ENCODE measurements around the gene ELL2.

DNA sequence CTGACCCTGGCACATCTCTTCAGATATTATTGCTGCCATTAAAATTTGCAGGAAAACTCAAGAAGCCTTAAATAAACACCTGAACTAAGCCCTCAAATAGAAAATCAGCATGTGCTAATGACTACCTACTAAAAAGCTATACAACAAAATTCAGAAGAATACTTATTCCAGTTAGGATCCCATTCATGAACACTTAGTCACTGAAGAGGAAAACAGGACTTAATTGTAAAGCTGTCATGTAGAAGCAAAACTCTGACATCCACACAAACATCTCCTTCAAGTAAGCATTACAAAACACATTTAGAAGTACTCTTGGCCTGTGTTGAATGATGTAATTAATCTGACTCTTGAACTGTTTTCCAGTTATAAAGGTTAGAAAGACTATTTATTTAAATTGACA, 19.9 kb downstream of the ELL2 start:
- TF ChIP-seq, protein P1, sequence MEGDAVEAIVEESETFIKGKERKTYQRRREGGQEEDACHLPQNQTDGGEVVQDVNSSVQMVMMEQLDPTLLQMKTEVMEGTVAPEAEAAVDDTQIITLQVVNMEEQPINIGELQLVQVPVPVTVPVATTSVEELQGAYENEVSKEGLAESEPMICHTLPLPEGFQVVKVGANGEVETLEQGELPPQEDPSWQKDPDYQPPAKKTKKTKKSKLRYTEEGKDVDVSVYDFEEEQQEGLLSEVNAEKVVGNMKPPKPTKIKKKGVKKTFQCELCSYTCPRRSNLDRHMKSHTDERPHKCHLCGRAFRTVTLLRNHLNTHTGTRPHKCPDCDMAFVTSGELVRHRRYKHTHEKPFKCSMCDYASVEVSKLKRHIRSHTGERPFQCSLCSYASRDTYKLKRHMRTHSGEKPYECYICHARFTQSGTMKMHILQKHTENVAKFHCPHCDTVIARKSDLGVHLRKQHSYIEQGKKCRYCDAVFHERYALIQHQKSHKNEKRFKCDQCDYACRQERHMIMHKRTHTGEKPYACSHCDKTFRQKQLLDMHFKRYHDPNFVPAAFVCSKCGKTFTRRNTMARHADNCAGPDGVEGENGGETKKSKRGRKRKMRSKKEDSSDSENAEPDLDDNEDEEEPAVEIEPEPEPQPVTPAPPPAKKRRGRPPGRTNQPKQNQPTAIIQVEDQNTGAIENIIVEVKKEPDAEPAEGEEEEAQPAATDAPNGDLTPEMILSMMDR (IDR thresholded peaks at IDR 0.05), result no peak
- no peak for TF ChIP-seq YY1 (IDR thresholded peaks at IDR 0.05; ENCODE audit: low read depth)
- no peak for TF ChIP-seq SMC3 (IDR thresholded peaks at IDR 0.05; ENCODE audit: low read depth, low read length)
- no peak for TF ChIP-seq EP300 (IDR thresholded peaks at IDR 0.05; ENCODE audit: borderline replicate concordance in 1 of 2, low read depth in 1 of 2, low read length in 1 of 2)
- TF ChIP-seq, protein P2, sequence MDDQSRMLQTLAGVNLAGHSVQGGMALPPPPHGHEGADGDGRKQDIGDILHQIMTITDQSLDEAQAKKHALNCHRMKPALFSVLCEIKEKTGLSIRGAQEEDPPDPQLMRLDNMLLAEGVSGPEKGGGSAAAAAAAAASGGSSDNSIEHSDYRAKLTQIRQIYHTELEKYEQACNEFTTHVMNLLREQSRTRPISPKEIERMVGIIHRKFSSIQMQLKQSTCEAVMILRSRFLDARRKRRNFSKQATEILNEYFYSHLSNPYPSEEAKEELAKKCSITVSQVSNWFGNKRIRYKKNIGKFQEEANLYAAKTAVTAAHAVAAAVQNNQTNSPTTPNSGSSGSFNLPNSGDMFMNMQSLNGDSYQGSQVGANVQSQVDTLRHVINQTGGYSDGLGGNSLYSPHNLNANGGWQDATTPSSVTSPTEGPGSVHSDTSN (IDR thresholded peaks at IDR 0.05), result no peak
- TF ChIP-seq JUND (IDR thresholded peaks at IDR 0.05), result no peak
- no peak for TF ChIP-seq RAD21 (IDR thresholded peaks at IDR 0.05; ENCODE audit: low read length)
- no peak for TF ChIP-seq GABPA (IDR thresholded peaks at IDR 0.05; ENCODE audit: low read depth)
- TF ChIP-seq, protein P3, sequence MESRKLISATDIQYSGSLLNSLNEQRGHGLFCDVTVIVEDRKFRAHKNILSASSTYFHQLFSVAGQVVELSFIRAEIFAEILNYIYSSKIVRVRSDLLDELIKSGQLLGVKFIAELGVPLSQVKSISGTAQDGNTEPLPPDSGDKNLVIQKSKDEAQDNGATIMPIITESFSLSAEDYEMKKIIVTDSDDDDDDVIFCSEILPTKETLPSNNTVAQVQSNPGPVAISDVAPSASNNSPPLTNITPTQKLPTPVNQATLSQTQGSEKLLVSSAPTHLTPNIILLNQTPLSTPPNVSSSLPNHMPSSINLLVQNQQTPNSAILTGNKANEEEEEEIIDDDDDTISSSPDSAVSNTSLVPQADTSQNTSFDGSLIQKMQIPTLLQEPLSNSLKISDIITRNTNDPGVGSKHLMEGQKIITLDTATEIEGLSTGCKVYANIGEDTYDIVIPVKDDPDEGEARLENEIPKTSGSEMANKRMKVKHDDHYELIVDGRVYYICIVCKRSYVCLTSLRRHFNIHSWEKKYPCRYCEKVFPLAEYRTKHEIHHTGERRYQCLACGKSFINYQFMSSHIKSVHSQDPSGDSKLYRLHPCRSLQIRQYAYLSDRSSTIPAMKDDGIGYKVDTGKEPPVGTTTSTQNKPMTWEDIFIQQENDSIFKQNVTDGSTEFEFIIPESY (IDR thresholded peaks at IDR 0.05; ENCODE audit: borderline replicate concordance, low read depth), result no peak

All from SK-N-SH (cell line).